Measurements from ENCODE around the gene FXN.

The FXN gene

GRCh38 chr9:69143291-69143690 lies 107.7 kb downstream of the FXN start:
- DNase-seq (ENCODE audit: low spot score): no peak

GRCh38 chr9:69145144-69145715 lies 109.7 kb downstream of the FXN start:
- no peak for DNase-seq (ENCODE audit: low spot score)

- no peak for DNase-seq (ENCODE audit: low spot score)
These were observed 111.7 kb downstream of the FXN start for GRCh38 chr9:69147041-69147834.

- no peak for DNase-seq (ENCODE audit: low spot score)
These were observed 113.8 kb downstream of the FXN start for GRCh38 chr9:69149321-69149807.
